ENCODE results near the gene TPRX2. TPM values are rescaled to one million over a fixed set of nuclear protein-coding genes. Genes with fewer than 3 reads are reported as not detected.
"Not testable (repeated sequence)": the region's sequence is repeated elsewhere in the genome, so short reads cannot be mapped to it uniquely, and the experiment has no call there.

The TPRX2 gene
- total and polyA plus RNA-seq, 4 experiments from 2014 or later, result not detected

DNA sequence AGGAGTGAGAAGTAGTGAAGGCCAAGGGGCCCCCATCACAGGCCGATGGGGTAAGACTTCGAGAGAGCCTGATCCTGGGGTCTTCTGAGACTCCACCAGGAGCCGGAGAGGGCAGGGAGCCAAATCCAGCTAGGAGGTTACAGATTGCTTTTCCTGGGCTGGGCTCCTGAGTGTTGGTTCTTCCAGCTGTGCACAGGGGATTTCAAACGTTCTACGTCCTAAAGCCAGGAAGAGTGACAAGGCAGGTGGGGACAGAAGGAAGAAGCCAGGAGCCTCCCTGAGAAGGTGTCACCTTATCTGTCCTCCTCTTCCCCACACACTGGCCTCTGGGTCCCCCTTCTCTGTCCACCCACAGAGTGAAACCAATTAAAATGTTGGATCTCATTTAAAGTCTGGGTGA lies 16.1 kb upstream of the TPRX2 start:
- no peak for DNase-seq
- intact Hi-C loops (cut with micrococcal nuclease), result no loop called here
- no peaks in the 10 kb centered on the region for H3K36me3 ChIP-seq (ENCODE audit: insufficient read depth, low read length)
- Mint-ChIP-seq H3K4me1 (peaks cover 0 to 4% (median 1%) of the 10 kb centered on the region in 4 donors), H3K36me3 (no peaks in the 10 kb centered on the region), H3K9me3 (peaks cover 0 to 7% (median 0%) of the 10 kb centered on the region in 8 donors), H3K27me3 (peaks cover 15 to 24% of the 10 kb centered on the region in 2 donors), H3K27ac (no peak overlapping the region), H3K4me3 (no peak overlapping the region)
- H3K27me3 ChIP-seq (ENCODE audit: insufficient read depth, low read length), result no peaks in the 10 kb centered on the region
- ChIA-PET CTCF (ENCODE audit: partially characterized antibody) (interaction anchor here (1.8 kb wide), 1 partner anchor 26 kb away, joined by 4 read pairs; no protein-coding TSS in a partner anchor), POLR2A (ENCODE audit: partially characterized antibody) (no interaction called here)
- no peak overlapping the region for H3K27ac ChIP-seq (ENCODE audit: low read depth, low read length)
- H3K4me1 ChIP-seq (ENCODE audit: insufficient read depth, low read length), result no peaks in the 10 kb centered on the region
- H3K4me3 ChIP-seq (ENCODE audit: low read length in 2 of 2), result no peak overlapping the region
- H3K9me3 ChIP-seq (ENCODE audit: control insufficient read depth in 1 of 2, low read length in 2 of 2), result no peaks in the 10 kb centered on the region

DNA sequence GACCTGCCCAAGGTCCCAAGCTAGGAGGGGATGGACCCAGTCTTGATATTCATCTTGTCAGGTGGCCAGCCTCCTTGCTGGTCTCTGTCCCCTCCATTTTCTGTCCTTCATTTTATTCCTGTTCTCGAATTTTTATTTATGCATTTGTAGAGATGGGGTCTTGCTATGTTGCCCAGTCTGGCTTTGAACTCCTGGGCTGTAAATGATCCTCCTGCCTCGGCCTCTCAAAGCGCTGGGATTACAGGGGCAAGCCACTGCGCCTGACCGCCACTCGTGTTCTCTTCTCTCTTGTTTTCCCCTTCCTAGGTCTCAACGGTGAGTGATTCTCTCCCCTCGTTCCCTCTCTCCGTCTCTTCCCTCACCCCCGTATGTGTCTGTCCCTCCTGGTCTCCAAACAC lies 10.6 kb upstream of the TPRX2 start:
- Histone ChIP-seq H3K36me3 (ENCODE audit: insufficient read depth, low read length) (no peaks in the 10 kb centered on the region), H3K9me3 (ENCODE audit: control insufficient read depth in 1 of 2, low read length in 2 of 2) (no peaks in the 10 kb centered on the region), H3K27ac (ENCODE audit: low read depth, low read length) (no peak overlapping the region), H3K27me3 (ENCODE audit: insufficient read depth, low read length) (peaks cover 10% of the 10 kb centered on the region), H3K4me1 (ENCODE audit: insufficient read depth, low read length) (peaks cover 10% of the 10 kb centered on the region), H3K4me3 (ENCODE audit: low read length in 2 of 2) (no peak overlapping the region)
- intact Hi-C loops (cut with micrococcal nuclease), result no loop called here
- no peak overlapping the region for H3K27ac Mint-ChIP-seq
- ChIA-PET CTCF (ENCODE audit: partially characterized antibody) (no interaction called here), POLR2A (ENCODE audit: partially characterized antibody) (no interaction called here)
- DNase-seq, result no peak
- H3K4me3 Mint-ChIP-seq, result no peak overlapping the region
- peaks cover 5 to 14% (median 8%) of the 10 kb centered on the region in 4 donors for H3K4me1 Mint-ChIP-seq
- peaks cover 30 to 41% of the 10 kb centered on the region in 2 donors for H3K27me3 Mint-ChIP-seq
- no peaks in the 10 kb centered on the region for H3K36me3 Mint-ChIP-seq
- peaks cover 0 to 3% (median 0%) of the 10 kb centered on the region in 8 donors for H3K9me3 Mint-ChIP-seq

GRCh38 chr19:47848823-47849473 lies 10.1 kb upstream of the TPRX2 start:
- H3K4me3 Mint-ChIP-seq, result peak overlapping the region in 5 of 8 donors; percentile 7 to 56 (median 21)
- Histone ChIP-seq H3K9me3 (ENCODE audit: control insufficient read depth in 1 of 2, low read length in 2 of 2) (no peaks in the 10 kb centered on the region), H3K27ac (ENCODE audit: low read depth, low read length) (no peak overlapping the region), H3K36me3 (ENCODE audit: insufficient read depth, low read length) (no peaks in the 10 kb centered on the region), H3K4me1 (ENCODE audit: insufficient read depth, low read length) (peaks cover 10% of the 10 kb centered on the region), H3K4me3 (ENCODE audit: low read length in 2 of 2) (no peak overlapping the region), H3K27me3 (ENCODE audit: insufficient read depth, low read length) (peaks cover 10% of the 10 kb centered on the region)
- H3K27ac Mint-ChIP-seq, result peak overlapping the region in 1 of 7 donors; percentile 77
- ChIA-PET POLR2A (ENCODE audit: partially characterized antibody) (no interaction called here), CTCF (ENCODE audit: partially characterized antibody) (no interaction called here)
- H3K4me1 Mint-ChIP-seq, result peaks cover 5 to 19% (median 8%) of the 10 kb centered on the region in 4 donors
- peaks cover 33 to 46% of the 10 kb centered on the region in 2 donors for H3K27me3 Mint-ChIP-seq
- no peaks in the 10 kb centered on the region for H3K36me3 Mint-ChIP-seq
- intact Hi-C loops (cut with micrococcal nuclease), result no loop called here
- H3K9me3 Mint-ChIP-seq, result peaks cover 0 to 2% (median 0%) of the 10 kb centered on the region in 8 donors
- DNase-seq, result peak in 4 of 5 donors; percentile 11 to 26 (median 17)

DNA sequence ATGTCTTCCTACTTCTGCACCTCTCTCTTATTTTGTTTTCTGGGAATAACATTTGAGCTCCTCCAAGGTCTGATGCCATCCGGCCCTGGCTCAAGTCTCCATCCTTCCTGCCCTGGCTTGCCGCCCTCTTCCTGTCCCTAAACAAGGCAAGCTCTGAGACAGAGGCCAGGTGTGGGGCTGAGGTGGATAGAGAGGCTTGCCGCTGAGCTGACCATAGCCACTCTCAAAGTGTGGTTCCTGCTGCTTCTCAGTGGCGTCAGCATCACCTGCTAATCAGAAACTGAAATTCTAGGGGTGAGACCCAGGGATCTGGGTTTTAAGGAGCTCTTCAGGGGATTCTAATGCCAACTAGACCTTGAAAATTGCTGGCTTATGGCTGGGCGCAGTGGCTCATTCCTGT lies 6.0 kb upstream of the TPRX2 start:
- intact Hi-C loops (cut with micrococcal nuclease), result no loop called here

GRCh38 chr19:47854459-47854858 lies 4.6 kb upstream of the TPRX2 start:
- Mint-ChIP-seq H3K4me3 (no peak overlapping the region), H3K27ac (no peak overlapping the region), H3K36me3 (no peaks in the 10 kb centered on the region), H3K4me1 (peaks cover 5 to 11% (median 8%) of the 10 kb centered on the region in 4 donors), H3K27me3 (peaks cover 25 to 38% of the 10 kb centered on the region in 2 donors), H3K9me3 (peaks cover 0 to 2% (median 0%) of the 10 kb centered on the region in 8 donors)
- peaks cover 4% of the 10 kb centered on the region for H3K4me1 ChIP-seq (ENCODE audit: insufficient read depth, low read length)
- H3K9me3 ChIP-seq (ENCODE audit: control insufficient read depth in 1 of 2, low read length in 2 of 2), result no peaks in the 10 kb centered on the region
- no peak for DNase-seq
- no peaks in the 10 kb centered on the region for H3K27me3 ChIP-seq (ENCODE audit: insufficient read depth, low read length)
- POLR2A ChIA-PET (ENCODE audit: partially characterized antibody), result no interaction called here
- CTCF ChIA-PET (ENCODE audit: partially characterized antibody), result interaction anchor here (1.3 kb wide), 1 partner anchor 9 kb away, joined by 4 read pairs; no protein-coding TSS in a partner anchor
- no peak overlapping the region for H3K27ac ChIP-seq (ENCODE audit: low read depth, low read length)
- H3K4me3 ChIP-seq (ENCODE audit: low read length in 2 of 2), result no peak overlapping the region
- H3K36me3 ChIP-seq (ENCODE audit: insufficient read depth, low read length), result no peaks in the 10 kb centered on the region
- intact Hi-C loops (cut with micrococcal nuclease), result no loop called here

More for the DNA sequence above, 6.0 kb upstream of the TPRX2 start:
- Mint-ChIP-seq H3K4me1 (peaks cover 7 to 19% (median 11%) of the 10 kb centered on the region in 4 donors), H3K27ac (peak overlapping the region in 1 of 7 donors; percentile 6), H3K9me3 (peaks cover 0 to 2% (median 0%) of the 10 kb centered on the region in 8 donors), H3K27me3 (peaks cover 32 to 44% of the 10 kb centered on the region in 2 donors), H3K36me3 (no peaks in the 10 kb centered on the region), H3K4me3 (no peak overlapping the region)
- peaks cover 10% of the 10 kb centered on the region for H3K4me1 ChIP-seq (ENCODE audit: insufficient read depth, low read length)
- no peaks in the 10 kb centered on the region for H3K36me3 ChIP-seq (ENCODE audit: insufficient read depth, low read length)
- CTCF ChIA-PET (ENCODE audit: partially characterized antibody), result interaction anchor here (1.3 to 1.7 kb wide), 3 partner anchors 10 to 16 kb away, joined by 3 to 10 read pairs (median 5); no protein-coding TSS in a partner anchor
- peaks cover 10% of the 10 kb centered on the region for H3K27me3 ChIP-seq (ENCODE audit: insufficient read depth, low read length)
- no peak overlapping the region for H3K4me3 ChIP-seq (ENCODE audit: low read length in 2 of 2)
- POLR2A ChIA-PET (ENCODE audit: partially characterized antibody), result no interaction called here
- no peaks in the 10 kb centered on the region for H3K9me3 ChIP-seq (ENCODE audit: control insufficient read depth in 1 of 2, low read length in 2 of 2)
- no peak for DNase-seq
- no peak overlapping the region for H3K27ac ChIP-seq (ENCODE audit: low read depth, low read length)

- CTCF ChIA-PET (ENCODE audit: partially characterized antibody), result interaction anchor here (0.8 to 3.8 kb wide), 2 partner anchors 9 to 11 kb away, joined by 3 to 15 read pairs; no protein-coding TSS in a partner anchor
- H3K9me3 ChIP-seq (ENCODE audit: control insufficient read depth in 1 of 2, low read length in 2 of 2); H3K27ac Mint-ChIP-seq; H3K4me1 Mint-ChIP-seq; intact Hi-C loops (cut with micrococcal nuclease); H3K4me3 ChIP-seq (ENCODE audit: low read length in 2 of 2); H3K36me3 Mint-ChIP-seq; POLR2A ChIA-PET (ENCODE audit: partially characterized antibody); DNase-seq; H3K4me1 ChIP-seq (ENCODE audit: insufficient read depth, low read length); H3K27ac ChIP-seq (ENCODE audit: low read depth, low read length); H3K36me3 ChIP-seq (ENCODE audit: insufficient read depth, low read length); H3K9me3 Mint-ChIP-seq; H3K27me3 ChIP-seq (ENCODE audit: insufficient read depth, low read length); H3K4me3 Mint-ChIP-seq: not testable (repeated sequence)
- H3K27me3 Mint-ChIP-seq, result peaks cover 14 to 27% of the 10 kb centered on the region in 2 donors
Measured at GRCh38 chr19:47858231-47858630, 804 bp upstream of the TPRX2 start.

DNA sequence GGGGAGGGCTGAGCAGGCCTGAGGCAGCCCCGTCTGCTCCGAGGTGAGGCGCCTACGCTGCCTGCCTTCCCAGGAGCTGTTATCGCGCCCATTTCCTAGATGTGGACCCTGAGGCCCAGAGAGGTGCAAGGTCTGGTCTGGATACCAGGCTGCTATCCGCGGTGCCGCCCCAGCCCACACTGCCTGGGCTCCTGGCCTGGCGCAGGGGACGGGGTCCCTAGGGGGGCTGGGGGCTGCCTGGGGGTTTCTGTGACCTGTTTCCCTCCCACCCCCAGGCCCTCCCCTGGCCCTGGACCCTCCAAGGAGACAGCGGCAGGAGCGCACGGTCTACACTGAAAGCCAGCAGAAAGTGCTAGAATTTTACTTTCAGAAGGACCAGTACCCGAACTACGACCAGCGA lies 803 bp downstream of the TPRX2 start:
- H3K4me1 ChIP-seq (ENCODE audit: insufficient read depth, low read length); DNase-seq; H3K4me3 Mint-ChIP-seq; H3K27ac Mint-ChIP-seq; H3K27me3 ChIP-seq (ENCODE audit: insufficient read depth, low read length); H3K4me3 ChIP-seq (ENCODE audit: low read length in 2 of 2); POLR2A ChIA-PET (ENCODE audit: partially characterized antibody); H3K36me3 Mint-ChIP-seq; H3K9me3 Mint-ChIP-seq; CTCF ChIA-PET (ENCODE audit: partially characterized antibody); H3K27ac ChIP-seq (ENCODE audit: low read depth, low read length); H3K4me1 Mint-ChIP-seq; H3K36me3 ChIP-seq (ENCODE audit: insufficient read depth, low read length); H3K9me3 ChIP-seq (ENCODE audit: control insufficient read depth in 1 of 2, low read length in 2 of 2); intact Hi-C loops (cut with micrococcal nuclease): not testable (repeated sequence)
- H3K27me3 Mint-ChIP-seq, result peaks cover 11 to 23% of the 10 kb centered on the region in 2 donors

Data from CD4-positive, alpha-beta memory T cell (primary cell).